CD4-positive, alpha-beta T cell (primary cell): ENCODE measurements around the gene CERK. TPM values are rescaled to one million over a fixed set of nuclear protein-coding genes. Genes with fewer than 3 reads are reported as not detected.

Experiments
- ATAC-seq: fragments of 200-7000 bp; cut with Tn5 transposase; one replicate; pipeline ENCODE4 v1.10.0; 2022; ENCODE audit warnings: mild to moderate bottlenecking; ENCODE audit not compliant: poor library complexity
- CTCF ChIA-PET: fragments of 350-600 bp; sonication (Branson Sonifier 250); formaldehyde crosslinking; loops from one replicate; lab custom pipeline; 2021; ENCODE audit warnings: antibody characterized with exemption, inconsistent platforms; lab: Charles Lee
- POLR2A ChIA-PET: fragments of 350-600 bp; sonication (Branson Sonifier 250); formaldehyde crosslinking; loops from one replicate; lab custom pipeline; 2021; ENCODE audit warnings: antibody characterized with exemption, inconsistent platforms; lab: Charles Lee
- DNase-seq, 14 experiments: peaks; one replicate each; pipeline ENCODE4 v3.0.0-alpha.2; 2013 to 2020; ENCODE audit warnings: mixed read lengths in 2 of 14
- H3K27ac ChIP-seq, 2 donors: one replicate each; pipeline versions ENCODE4 v1.5.1 to v1.7.0; 2013; ENCODE audit warnings: low read length in 2 of 2, low read depth in 1 of 2, mild to moderate bottlenecking in 1 of 2
- H3K27me3 ChIP-seq, 2 experiments: 1 replicate in 1 of 2; 2 replicates in 1 of 2; pipeline versions ENCODE4 v1.6.1 to v1.7.0; 2013; ENCODE audit warnings: low read length in 2 of 2, control low read depth in 1 of 2, mild to moderate bottlenecking in 1 of 2, moderate library complexity in 1 of 2; ENCODE audit not compliant: insufficient read depth in 2 of 2, control insufficient read depth in 1 of 2
- H3K36me3 ChIP-seq: one replicate; pipeline ENCODE4 v1.6.1; 2013; ENCODE audit warnings: low read length, control low read depth; ENCODE audit not compliant: insufficient read depth
- H3K4me1 ChIP-seq: one replicate; pipeline ENCODE4 v1.6.1; 2013; ENCODE audit warnings: low read length, control low read depth; ENCODE audit not compliant: insufficient read depth
- H3K4me3 ChIP-seq: one replicate; pipeline ENCODE4 v1.5.1; 2013; ENCODE audit warnings: mild to moderate bottlenecking, low read length, moderate library complexity
- H3K9me3 ChIP-seq, 2 experiments: 1 replicate in 1 of 2; 2 replicates in 1 of 2; pipeline versions ENCODE4 v1.6.1 to v1.7.0; 2013; ENCODE audit warnings: low read length in 2 of 2, mild to moderate bottlenecking in 2 of 2, control low read depth in 1 of 2, moderate library complexity in 1 of 2; ENCODE audit not compliant: control insufficient read depth in 1 of 2, insufficient read depth in 1 of 2
- H3K27ac Mint-ChIP-seq: one replicate; pipeline ENCODE4 v1.8.0; 2020; ENCODE audit warnings: mixed read lengths
- H3K27me3 Mint-ChIP-seq: one replicate; pipeline ENCODE4 v1.8.0; 2021; ENCODE audit warnings: mixed read lengths
- H3K36me3 Mint-ChIP-seq: one replicate; pipeline ENCODE4 v1.8.0; 2021; ENCODE audit warnings: low read depth, mixed read lengths
- H3K4me1 Mint-ChIP-seq: one replicate; pipeline ENCODE4 v1.8.0; 2021; ENCODE audit warnings: low read depth, mixed read lengths
- H3K4me3 Mint-ChIP-seq: one replicate; pipeline ENCODE4 v1.8.0; 2020; ENCODE audit warnings: mild to moderate bottlenecking, mixed read lengths
- H3K9me3 Mint-ChIP-seq: one replicate; pipeline ENCODE4 v1.8.0; 2020; ENCODE audit warnings: mixed read lengths
- intact Hi-C, 2 experiments: fragments of 100-400 bp; cut with DNase I in 1 of 2; cut with micrococcal nuclease in 1 of 2; formaldehyde crosslinking; loops; one replicate each; pipeline versions ENCODE4 v1.15.1 to v1.9.0; 2023 to 2025; cut with DNase I, micrococcal nuclease
- total RNA-seq, 174 experiments: library from RNA in 2 of 174; stranded (reverse) in 2 of 174; gene quantifications; one replicate each; pipeline ENCODE4 v1.2.3 and lab custom pipeline; 2021 to 2026
- TF ChIP-seq, protein P1 (sequence below): fragments of 200-600 bp; IDR thresholded peaks from one replicate; pipeline ENCODE4 v1.8.0; 2022; ENCODE audit warnings: antibody characterized with exemption, mild to moderate bottlenecking

The CERK gene
- total RNA-seq, 2 experiments from 2014 or later, result 84.6 to 88.5 TPM

DNA sequence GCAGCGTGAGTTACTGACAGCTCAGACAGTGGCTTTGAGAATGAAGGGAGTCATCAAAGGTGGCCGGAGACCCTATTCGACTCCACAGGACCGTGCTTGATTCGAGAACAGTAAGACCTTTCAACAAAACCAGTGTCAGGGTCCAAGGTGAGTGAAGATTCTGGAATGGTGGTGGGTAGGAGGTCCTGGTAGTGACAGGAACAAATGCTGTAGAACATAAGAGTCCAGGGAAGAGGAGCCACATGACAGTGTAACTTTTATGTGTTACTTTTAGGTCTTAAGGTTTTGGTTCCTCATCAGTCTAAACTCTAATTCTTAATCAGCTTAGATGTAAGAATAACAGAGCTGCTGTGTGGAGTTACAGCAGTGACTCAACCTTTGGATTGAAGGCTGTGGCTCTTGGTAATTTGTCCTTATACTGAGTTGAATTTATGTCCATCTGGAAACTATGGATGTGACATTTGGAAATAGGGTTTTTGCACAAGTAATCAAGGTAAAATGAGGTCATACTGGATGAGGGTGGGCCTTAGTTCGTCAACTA, 26.2 kb upstream of the CERK start:
- Mint-ChIP-seq H3K4me3 (peak overlapping the region; percentile 99), H3K4me1 (peaks cover 65% of the 10 kb centered on the region), H3K27ac (peak overlapping the region; percentile 100), H3K9me3 (no peaks in the 10 kb centered on the region), H3K27me3 (no peaks in the 10 kb centered on the region), H3K36me3 (peaks cover 46% of the 10 kb centered on the region)
- TF ChIP-seq, protein P1, sequence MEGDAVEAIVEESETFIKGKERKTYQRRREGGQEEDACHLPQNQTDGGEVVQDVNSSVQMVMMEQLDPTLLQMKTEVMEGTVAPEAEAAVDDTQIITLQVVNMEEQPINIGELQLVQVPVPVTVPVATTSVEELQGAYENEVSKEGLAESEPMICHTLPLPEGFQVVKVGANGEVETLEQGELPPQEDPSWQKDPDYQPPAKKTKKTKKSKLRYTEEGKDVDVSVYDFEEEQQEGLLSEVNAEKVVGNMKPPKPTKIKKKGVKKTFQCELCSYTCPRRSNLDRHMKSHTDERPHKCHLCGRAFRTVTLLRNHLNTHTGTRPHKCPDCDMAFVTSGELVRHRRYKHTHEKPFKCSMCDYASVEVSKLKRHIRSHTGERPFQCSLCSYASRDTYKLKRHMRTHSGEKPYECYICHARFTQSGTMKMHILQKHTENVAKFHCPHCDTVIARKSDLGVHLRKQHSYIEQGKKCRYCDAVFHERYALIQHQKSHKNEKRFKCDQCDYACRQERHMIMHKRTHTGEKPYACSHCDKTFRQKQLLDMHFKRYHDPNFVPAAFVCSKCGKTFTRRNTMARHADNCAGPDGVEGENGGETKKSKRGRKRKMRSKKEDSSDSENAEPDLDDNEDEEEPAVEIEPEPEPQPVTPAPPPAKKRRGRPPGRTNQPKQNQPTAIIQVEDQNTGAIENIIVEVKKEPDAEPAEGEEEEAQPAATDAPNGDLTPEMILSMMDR, result no peak
- ATAC-seq, result no peak
- H3K36me3 ChIP-seq, result peaks cover 11% of the 10 kb centered on the region
- H3K9me3 ChIP-seq, result no peaks in the 10 kb centered on the region
- intact Hi-C loops, result loop anchor here in 1 of 2 experiments (2.0 kb wide), 1 partner anchor 25 kb away; no protein-coding TSS in a partner anchor
- no peaks in the 10 kb centered on the region for H3K27me3 ChIP-seq
- no peak for DNase-seq
- ChIA-PET CTCF (interaction anchor here (1.4 to 11.7 kb wide), 3 partner anchors 23 to 38 kb away, joined by 4 to 130 read pairs (median 6); no protein-coding TSS in a partner anchor), POLR2A (no interaction called here)
- peaks cover 60% of the 10 kb centered on the region for H3K4me1 ChIP-seq
- no peak overlapping the region for H3K4me3 ChIP-seq
- peak overlapping the region in 1 of 2 donors; percentile 10 for H3K27ac ChIP-seq

DNA sequence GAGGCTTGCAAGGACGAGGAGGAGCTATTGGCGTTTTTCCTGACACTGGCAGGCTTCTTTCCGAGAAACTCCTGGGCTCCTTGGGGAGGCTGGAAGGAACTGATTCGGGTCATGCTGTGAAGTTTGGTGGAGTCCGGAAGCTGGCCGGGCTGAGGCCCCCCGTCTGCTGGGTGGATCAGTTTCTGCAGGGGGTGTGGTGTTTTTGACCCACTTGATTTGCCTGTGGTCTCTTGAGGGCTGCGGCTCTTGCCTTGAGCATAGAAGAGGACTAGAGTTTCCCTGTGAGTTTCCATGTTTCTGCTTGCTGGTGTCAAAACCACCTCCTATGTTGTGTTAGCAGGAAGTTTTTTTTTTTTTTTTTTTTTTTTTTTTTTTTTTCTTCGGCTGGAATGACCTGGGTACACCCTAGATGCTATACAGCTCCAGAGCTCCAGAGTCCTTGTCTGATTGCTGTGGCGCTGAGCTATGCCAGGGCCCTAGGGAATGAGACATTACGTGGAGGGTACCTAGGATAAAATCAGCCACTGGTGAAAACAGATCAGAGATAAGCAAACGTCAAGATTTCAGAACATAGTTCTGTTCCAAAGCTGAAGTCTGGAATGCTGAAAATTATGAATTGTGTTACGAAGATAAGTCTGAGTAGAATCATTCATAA, 25.1 kb upstream of the CERK start:
- H3K36me3 ChIP-seq, result peaks cover 9% of the 10 kb centered on the region
- intact Hi-C loops, result loop anchor here (1.0 to 2.0 kb wide), 2 partner anchors 14 to 41 kb away; no protein-coding TSS in a partner anchor
- TF ChIP-seq, protein P1, result no peak
- peak in 7 of 14 experiments; percentile 15 to 76 (median 33) for DNase-seq
- peak overlapping the region; percentile 99 for H3K4me3 Mint-ChIP-seq
- no peaks in the 10 kb centered on the region for H3K9me3 ChIP-seq
- CTCF ChIA-PET, result interaction anchor here (0.7 to 11.7 kb wide), 7 partner anchors 10 to 39 kb away, joined by 3 to 130 read pairs (median 10); no protein-coding TSS in a partner anchor
- peak overlapping the region; percentile 77 for H3K4me3 ChIP-seq
- no peaks in the 10 kb centered on the region for H3K27me3 Mint-ChIP-seq
- ATAC-seq, result peak; percentile 27
- peaks cover 64% of the 10 kb centered on the region for H3K4me1 ChIP-seq
- H3K4me1 Mint-ChIP-seq, result peaks cover 71% of the 10 kb centered on the region
- H3K27me3 ChIP-seq, result no peaks in the 10 kb centered on the region
- peak overlapping the region; percentile 100 for H3K27ac Mint-ChIP-seq
- H3K36me3 Mint-ChIP-seq, result peaks cover 46% of the 10 kb centered on the region
- POLR2A ChIA-PET, result interaction anchor here (0.8 to 6.1 kb wide), 21 partner anchors 8 to 727 kb away, joined by 3 to 78 read pairs (median 6); partner anchors contain the start of gene CERK
- H3K9me3 Mint-ChIP-seq, result no peaks in the 10 kb centered on the region
- H3K27ac ChIP-seq, result peak overlapping the region; percentile 92

DNA sequence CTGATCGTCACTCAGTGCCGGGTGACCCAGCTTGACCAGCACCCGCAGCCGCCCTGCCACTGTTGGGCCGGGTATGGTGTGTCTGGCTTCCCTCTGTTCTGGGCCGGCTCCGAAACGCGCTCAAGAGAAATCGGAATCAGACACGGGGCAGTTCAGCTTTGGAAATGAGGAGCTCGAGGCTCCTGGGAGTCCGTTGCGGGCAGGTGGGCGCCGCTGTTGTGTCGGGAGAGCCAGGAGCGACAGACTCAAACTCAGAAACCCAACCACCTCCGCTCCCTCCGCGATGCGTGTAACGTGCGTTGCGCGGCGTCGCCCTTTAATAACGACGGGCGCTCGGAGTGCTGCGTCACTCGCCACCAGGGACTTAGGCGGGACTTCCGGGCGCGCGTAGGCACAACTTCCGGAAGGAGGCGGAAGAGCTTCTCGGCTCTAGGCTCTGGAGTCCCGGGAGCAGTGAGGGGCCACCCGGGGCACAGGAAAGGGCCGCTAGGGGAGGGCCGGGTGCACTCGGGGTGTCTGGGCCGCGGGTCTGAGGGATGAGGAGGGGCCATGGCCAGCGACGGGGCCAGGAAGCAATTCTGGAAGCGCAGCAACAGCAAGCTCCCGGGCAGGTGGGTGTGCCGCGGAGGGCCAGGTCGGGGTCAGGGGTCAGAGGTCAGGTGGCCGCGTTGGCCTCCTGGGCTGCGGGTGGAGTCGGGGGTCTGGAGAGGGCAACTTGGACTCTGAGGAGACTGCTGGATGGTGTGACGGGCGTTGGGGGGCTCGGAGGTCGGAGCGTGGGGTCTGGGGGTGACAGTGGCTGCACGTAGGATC, 24.4 kb upstream of the CERK start, which contains the start of gene TBC1D22A:
Gene TBC1D22A (plus strand): TSS at position 413 of the 813 bp plus-strand sequence. CDS start 137 bp downstream, at position 550.
- Histone ChIP-seq H3K4me3 (peak within 1 kb of the TSS; percentile 77), H3K27ac (peak within 1 kb of the TSS; percentile 92), H3K27me3 (no peaks in the 10 kb centered on the region), H3K4me1 (peaks cover 57% of the 10 kb centered on the region), H3K9me3 (no peaks in the 10 kb centered on the region), H3K36me3 (peaks cover 9% of the 10 kb centered on the region)
- H3K27ac Mint-ChIP-seq, result peak within 1 kb of the TSS; percentile 100
- H3K36me3 Mint-ChIP-seq, result peaks cover 39% of the 10 kb centered on the region
- intact Hi-C loops, result loop anchor here (1.0 to 2.0 kb wide), 7 partner anchors 14 to 88 kb away; partner anchors contain the start of gene CERK (in 1 of the 2)
- H3K9me3 Mint-ChIP-seq, result no peaks in the 10 kb centered on the region
- peak within 1 kb of the TSS; percentile 99 for H3K4me3 Mint-ChIP-seq
- H3K27me3 Mint-ChIP-seq, result no peaks in the 10 kb centered on the region
- CTCF ChIA-PET, result interaction anchor here (0.7 to 11.7 kb wide), 6 partner anchors 10 to 40 kb away, joined by 3 to 130 read pairs (median 10); no protein-coding TSS in a partner anchor
- peak; percentile 86 for ATAC-seq
- TF ChIP-seq, protein P1, result no peak
- peaks cover 64% of the 10 kb centered on the region for H3K4me1 Mint-ChIP-seq
- peak; percentile 91 to 97 (median 93) for DNase-seq
- POLR2A ChIA-PET, result interaction anchor here (0.8 to 6.1 kb wide), 21 partner anchors 8 to 727 kb away, joined by 3 to 78 read pairs (median 6); partner anchors contain the start of gene CERK
